Midbrain (tissue), 1 donor: ENCODE data around the gene EID1.
A peak's percentile ranks its signal among the peaks of the same experiment; 100 is the strongest.
"Not testable (repeated sequence)": the region's sequence is repeated elsewhere in the genome, so short reads cannot be mapped to it uniquely, and the experiment has no call there.

ENCODE experiments used
- DNase-seq: peaks from one replicate; lab custom pipeline; 2025; lab: John Stamatoyannopoulos, UW

Gene EID1

DNA sequence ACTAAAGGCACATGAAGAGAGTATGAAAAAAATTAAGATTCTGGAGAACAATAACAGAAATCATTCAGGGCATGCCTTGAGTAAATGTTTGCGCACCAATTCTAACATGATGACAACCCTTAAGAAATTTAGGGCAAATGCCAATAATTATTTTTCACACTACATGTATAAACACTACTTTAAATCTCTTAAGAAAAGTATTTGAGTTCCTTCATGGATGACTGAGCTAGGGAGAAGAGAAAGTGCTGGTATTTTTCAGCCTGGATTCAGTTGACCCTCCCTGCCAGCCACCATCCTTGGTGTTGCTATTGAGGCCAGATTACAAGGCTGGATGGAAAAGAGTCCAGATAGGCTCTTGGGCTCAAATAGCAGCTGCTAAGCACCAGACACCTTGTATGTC, 8.0 kb upstream of the EID1 start:
- no peak for DNase-seq

DNA sequence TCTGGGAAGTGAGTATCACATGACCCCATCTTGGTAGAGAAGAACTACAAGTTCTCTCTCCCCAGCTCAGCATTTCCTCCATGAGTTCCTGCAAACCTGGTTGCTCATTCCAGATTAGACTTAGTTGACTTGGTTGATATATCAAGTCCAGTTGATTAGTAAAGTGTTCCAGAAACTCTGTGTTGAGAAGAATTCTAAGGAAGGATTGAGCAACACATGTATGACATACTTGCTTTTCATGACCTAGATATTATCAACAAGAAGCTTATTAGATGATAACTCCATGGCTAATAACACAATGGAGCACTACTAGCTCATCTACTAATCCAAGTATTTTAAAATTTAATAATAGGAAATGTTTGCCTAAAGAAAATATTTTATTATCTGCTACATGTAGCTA, 6.4 kb upstream of the EID1 start:
- no peak for DNase-seq

DNA sequence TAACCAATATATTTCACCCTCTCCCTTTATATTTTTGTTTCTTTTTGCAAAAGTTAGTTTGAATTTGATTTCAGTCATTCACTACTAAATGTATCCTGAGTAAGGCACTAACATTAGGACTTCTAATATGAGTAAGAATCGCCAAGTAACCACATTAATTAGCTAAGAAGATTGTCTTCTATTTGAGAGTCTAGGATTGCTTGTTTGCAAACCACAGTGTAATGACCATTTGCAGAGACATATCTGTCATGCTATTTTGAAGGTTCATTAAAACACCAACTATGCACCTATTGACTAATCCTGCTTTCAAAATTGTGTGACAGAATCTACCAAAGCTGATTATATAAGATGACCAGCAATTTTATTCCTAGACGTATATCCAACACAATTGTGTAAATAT, 5.3 kb upstream of the EID1 start:
- DNase-seq, result no peak

DNA sequence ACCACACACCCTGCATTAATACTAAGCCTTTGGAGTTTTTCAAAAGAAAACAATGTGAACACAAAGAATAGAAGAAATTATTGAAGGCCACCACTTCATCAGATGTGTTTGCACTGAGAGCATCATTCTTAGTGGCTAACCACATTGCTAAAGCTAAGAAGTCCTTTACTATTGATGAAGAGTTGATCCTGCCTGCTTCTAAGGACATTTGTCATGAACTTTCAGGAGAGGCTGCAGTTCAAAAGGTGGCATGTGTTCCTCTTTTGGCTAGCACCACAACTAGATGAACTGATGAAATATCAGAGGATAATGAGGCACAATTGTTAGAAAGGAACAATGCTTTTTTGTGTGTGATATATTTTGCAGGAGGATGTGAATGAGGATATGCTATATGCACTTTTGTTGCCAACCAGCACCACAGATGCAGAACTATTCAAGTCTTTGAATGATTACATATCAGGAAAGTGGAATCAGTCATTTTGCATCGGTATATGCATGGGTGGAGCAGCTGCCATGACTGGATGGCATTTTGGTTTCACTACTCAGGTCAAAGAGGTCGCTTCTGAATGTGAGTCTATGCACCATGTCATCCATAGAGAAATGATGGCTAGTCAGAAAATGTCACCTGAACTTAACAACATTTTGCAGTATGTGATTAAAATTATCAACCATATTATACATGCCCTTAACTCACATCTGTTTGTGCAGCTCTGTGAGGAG, 2.5 kb upstream of the EID1 start:
- DNase-seq, result peak; percentile 10

DNA sequence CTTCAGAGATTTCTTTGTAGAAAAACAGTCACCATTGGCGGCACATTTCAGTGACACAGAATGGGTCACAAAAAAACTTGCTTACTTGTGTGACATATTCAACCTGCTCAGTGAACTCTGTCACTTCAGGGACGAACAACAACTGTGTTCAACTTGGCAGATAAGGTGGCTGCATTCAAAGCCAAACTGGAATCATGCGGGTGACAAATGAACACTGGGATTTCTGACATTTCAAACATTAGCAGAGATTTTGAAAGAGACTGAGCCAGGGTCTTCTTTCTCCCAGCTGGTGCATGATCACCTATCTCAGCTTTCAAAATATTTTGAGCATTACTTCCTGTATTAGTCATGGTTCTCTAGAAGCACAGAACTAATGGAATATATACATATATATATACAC, 1.9 kb upstream of the EID1 start:
- no peak for DNase-seq

DNA sequence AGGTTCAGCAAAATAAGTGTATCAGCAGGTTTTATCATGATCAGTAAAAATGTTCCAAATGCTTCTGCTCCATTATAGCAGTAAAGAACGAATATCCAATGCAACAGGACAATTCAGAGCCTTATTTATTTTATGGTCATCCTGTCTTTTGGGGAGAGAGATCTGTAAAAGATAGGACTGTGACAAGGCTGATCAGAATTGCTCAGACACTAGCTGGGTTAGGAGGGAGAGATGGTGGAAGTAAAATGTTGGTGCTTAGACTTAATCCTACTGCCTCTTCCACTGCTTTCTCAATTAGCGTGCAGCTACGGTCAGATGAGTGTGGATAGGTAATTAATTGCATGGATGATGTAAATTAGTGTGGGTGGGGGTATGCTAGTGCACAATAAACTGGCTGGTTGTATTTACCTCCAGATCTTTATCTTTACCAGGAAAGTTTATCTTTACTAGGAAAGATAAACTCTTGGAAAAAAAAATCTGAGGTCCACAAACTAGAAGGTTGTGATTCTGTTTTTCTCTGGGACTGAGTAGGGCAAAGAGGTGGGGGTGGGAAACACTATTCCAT, 2.2 kb downstream of the EID1 start:
- DNase-seq, result no peak

DNA sequence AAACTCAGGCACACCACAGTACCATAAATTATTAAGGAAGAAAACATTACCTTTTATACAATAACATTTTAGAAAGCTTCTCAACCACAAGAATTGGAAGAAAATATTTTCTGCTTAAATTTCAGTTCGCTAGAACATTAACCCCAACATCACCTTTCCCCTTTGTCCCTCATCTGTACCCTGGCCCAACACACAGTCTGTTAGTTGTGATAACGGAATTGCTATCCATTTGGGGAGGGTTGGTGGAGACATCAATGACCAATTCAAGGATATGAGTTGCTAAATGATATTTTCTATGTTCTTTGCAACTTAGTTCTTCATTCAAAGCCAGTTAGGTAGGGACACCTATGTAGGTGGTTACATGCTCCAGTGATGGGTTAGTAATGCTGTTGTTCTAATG, 5.8 kb downstream of the EID1 start:
- DNase-seq, result no peak

DNA sequence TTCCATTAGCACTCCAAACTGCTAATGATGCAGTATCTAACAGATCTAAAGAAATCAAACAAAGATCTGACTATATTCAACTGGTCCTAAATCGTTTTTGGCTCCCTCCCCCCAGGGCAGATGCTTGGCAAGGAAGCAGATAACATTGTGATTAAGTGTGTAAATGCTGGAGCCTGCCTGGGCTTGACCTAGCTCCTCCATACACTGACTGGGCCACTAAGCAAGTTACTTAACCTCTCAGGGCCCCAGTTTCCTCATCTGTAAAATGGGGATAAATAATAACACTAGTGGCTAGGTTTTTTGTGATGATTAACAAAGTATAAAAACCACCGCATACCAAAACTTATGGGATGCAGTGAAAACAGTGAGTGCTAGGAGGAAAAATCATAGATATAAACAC, 9.2 kb downstream of the EID1 start:
- no peak for DNase-seq

DNA sequence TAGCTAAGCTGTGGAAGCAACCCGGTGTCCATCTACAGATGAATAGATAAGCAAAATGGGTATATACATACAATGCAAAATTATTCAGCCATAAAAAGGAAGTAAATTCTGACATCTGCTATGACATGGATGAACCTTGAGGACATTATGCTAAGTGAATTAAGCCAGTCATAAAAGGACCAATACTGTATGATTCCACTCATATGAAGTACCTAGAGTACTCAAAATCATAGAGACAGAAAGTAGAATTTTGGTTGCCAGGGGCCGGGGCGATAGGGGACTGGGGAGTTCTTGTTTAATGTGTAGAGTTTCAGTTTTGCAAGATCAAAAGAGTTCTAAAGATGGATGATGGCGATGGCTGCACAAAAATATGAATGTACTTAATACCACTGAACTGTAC, 10.3 kb downstream of the EID1 start:
- no peak for DNase-seq

DNA sequence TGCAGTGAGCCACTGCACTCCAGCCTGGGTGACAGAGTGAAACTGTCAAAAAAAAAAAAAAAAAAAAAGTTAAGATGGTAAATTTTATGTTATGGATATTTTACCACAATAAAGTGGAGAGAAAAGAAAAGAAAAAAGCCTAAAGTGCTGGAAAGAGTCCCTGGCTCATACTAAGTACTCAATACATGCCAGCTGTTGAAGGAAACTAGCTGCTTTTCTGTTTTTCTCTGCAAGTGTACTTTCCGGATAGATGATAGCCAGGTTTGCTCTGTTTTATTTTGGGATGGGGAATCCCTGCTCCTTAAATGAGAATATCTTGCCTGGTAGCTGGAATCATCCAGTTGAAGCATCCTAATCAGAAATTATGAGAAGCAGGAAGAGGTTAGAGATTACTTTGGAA, 10.9 kb downstream of the EID1 start:
- DNase-seq, result no peak

DNA sequence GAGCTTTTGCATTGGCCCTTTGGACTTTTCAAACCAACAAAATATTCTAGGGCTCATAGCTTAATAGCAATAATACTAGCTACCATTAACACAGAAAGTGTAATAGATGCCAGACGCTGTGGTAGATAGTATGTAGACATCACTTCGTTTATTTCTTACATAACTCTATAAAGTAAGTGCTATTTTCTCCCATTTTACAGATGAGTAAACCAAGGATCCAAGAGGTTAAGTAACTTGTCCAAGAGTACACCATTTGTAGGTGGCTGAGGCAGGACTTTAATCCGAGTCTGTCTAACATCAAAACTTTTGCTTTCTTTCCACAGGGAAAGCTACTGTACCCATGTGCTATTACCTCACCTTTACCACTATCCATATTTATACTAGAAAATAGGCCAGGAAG, 12.0 kb downstream of the EID1 start:
- DNase-seq, result no peak

DNA sequence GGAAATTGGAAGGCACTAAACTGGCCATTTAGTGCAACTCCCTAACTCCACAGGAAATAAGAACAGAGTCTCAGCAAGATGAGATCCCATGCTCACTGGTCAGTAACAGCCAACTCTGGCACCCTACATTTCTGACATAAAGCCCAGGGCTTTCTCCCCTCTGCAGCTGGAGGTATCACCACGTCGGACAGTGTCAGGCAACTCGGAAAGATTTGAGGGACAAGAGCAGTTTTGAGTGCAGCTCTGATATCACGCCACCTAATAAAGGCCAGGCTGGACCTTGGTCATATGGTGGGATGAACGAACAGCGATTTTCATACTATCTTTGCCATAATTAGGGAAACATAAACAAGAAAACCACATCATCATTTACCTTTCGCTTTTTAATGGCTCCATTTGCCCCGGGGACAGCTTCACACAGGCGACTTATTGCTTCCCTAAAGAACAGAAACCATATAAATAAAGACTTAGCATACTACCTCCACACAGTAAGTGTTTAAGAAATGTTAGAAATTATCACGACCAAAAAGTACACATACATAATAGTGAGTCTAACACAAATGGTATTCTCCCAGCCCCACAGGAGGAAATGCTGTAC, 12.5 kb downstream of the EID1 start:
- no peak for DNase-seq

DNA sequence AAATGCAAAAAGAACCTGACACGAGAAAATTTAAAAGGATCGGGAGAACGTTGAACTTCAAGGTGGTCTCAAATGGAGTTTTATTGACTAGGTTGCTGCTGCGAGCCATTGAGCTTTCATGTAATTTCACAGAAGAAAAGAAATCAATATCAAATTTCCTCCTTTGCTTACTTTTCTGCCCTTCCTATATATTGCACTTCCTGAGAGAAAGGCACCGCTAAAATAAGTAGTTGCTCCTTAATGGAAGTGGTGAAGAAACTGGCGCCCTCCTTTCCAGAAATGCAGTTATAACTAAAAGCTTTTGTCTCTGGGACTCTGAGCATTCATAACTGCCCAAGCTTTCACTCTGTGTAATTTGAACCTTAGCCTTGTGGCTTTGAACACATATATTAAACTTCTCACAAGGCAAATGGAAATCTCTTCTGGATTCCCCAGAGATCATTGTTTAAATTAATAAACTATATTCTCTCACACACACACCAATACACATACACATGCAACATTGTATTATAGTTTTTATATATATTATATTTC, 13.4 kb downstream of the EID1 start:
- DNase-seq, result no peak

DNA sequence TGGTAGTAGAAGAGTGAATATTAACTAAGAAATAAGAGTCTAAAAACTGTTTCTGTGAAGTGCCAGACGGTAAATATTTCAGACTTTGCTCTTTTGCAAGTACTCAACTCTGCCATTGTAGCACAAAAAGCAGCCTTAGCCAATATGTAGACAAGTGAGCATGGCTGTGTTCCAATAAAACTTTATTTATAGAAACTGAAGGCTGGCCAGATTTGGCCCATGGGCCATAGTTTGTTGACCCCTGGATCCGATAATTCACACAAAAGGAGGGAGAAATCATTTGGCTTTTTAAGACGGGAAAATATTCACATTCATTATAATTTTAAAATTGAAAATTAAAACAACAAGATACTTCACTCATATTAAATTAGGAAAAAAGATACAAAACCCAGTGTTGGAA, 15.4 kb downstream of the EID1 start:
- no peak for DNase-seq

DNA sequence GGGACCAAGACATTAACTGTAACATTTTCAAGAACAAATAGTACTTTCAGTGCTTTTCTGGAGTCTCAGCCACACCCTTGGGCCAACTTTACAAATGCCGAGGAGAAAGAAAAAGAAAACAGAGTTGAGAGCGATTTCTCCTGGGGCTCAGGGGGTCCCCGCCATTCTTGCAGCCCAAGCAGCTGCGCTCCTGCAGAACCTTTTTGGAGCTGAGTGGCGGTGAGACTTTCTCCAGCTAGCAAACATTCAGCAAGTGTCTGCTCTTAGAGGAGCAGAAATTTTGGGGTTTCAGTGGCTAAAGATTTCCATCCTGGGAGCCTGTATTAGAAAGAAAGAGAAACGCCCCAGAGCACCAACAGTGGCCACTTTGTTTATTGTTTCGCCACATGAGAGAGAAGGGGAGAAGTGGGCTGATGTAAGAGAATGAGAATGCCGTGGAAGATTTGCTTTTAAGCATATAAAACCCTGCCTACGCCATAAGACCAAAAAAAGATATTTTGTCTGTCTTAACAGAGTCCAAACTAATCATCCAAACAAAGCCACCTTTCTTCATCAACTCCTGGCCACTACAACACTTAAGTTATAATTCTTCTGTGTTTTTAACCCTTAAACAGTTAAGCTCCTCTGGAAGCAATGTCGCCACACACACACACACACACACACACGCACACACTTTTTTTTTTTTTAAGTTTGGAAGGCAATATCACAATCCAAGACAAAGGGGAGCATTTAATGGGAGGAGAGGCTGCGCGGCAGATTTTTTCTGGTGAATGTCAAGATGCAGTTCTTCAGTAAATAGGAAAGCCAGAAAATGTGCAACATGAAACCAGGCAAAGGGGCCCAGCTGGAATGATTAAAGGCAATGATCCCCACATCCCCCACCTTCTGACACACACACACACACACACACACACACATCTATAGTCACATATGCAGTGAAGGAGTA, 19.2 kb downstream of the EID1 start:
- DNase-seq, result peak; percentile 56

DNA sequence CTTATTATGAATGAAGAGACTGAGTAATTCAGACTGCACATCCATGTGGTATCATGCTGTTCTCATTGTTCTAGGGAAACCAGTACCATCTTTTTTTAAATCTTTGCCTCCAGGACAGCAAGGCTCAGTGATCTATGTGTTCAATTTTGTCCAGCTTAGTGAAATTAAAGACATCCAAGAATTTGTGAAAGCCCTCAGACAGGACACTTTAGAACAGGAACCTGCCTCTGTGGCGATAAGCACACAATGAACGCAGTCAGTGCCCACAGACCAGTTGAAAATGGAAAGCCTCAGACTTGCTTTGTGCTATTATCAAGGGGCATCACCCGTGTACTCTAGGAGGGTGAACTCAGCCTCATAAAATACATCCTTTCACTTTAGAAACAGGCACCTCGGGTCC, 20.1 kb downstream of the EID1 start:
- peak; percentile 7 for DNase-seq

DNA sequence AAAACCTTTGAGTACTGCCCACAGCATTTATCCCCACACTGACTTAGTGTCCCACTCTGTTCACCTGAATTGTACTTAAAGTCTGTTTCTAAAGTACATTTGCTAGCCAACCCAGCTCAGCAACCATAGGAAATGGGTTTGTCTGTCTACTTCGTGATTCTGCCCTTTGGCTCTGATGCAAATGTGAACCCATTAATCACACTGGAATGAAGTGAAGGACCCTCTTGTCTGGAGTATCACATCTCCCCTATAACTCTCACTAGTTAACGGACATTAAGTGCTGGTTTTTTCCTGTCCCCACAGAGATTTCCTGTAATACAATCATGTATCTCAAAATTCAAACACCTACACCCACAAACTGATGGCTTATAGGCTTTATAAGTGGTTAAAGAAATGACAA, 20.5 kb downstream of the EID1 start:
- no peak for DNase-seq

DNA sequence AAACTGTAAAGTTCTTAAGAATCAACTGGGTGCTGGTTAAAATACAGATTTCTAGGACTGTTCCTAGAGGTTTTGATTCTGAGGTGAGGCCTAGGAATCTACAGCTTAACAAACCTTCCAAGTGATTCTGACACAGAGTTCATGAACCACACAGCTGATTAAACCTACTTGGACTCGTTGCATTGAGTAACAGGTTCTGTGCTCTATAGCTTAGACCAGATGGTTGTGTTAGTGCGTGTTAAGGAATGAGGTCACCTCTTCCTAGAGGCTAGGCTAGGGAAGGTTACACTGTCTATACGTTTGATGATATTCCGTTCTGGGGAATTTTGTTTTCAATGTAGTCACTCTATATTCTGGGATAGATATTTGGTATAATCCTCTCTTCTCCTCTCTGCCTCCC, 21.9 kb downstream of the EID1 start:
- no peak for DNase-seq

DNA sequence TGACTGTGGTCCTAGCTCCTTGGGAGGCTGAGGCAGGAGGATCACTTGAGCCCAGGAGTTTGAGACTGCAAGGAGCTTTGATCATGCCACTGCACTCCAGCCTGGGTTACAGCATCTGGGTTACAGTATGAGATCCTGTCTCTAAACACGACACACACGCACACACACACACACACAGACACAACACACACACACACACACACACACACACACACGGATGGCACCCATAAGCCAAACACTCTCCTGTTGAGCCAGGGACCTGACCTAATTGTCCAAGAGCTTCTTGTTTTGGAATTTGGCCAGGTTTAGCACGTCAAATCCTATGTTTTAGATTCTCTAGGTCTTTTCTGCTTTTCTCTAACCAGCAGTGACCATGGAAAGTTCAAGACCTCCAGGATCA, 26.8 kb downstream of the EID1 start:
- DNase-seq, result no peak

DNA sequence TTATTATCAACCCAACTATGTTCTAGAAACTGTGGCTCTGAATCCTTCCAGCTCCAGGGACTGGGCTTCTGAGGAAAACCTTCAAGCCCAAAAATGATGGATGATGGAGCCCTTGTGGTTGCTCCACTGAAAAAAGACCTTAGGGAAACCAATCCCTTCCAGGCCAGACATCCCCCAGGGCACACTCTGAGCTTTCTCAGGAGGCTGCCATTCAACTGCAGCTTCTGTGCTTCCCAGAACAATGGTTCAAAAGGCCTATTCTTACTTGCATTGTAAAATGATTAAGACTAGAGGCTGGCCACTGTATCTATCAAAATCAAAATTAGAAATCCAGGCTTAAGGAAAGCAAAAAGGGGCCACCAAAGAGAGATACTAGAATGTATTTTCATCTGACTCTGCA, 27.3 kb downstream of the EID1 start:
- no peak for DNase-seq

DNA sequence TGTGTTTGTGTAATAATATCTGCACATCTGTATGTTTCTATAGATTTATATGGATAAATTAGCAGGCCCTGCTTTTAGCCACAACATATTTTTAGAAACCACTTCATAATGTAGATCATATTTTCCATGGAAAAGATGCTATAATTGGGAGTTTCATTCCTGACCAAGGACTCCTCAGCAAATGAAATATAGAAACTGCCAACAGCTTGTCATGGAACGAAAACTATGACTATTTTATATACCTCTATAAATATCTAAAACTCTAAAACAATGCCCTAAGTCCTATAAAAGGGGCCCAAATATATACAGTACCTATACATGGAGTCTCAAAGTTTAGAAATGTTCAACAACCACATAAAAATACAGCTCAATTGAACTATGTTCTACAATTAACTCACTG, 27.9 kb downstream of the EID1 start:
- no peak for DNase-seq

DNA sequence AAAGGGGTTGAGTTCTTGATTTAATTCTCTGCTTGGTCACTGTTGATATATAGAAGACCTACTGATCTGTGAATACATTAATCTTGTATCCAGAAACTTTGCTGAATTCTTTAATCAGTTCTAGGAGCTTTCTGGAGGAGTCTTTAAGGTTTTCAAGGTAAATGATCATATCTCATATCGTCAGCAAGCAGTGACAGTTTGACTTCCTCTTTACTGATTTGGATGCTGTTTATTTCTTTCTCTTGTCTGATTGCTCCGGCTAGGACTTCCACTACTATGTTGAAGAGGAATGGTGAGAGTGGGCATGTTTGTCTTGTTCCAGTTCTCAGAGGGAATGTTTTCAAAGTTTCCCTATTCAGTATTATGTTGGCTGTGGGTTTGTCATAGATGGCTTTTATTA, 31.4 kb downstream of the EID1 start:
- DNase-seq, result not testable (repeated sequence)
